PC-9 (cell line): Measurements from ENCODE around the gene CPA5. TPM values are rescaled to one million over a fixed set of nuclear protein-coding genes. Genes with fewer than 3 reads are reported as not detected.

Experiments
- BruUV-seq: library from RNA; stranded (reverse); fragments of 400-500 nt; replicated peaks from 2 replicates; lab custom pipeline; 2021; lab: Mats Ljungman, UMichigan
- CTCF ChIA-PET: fragments of 300-600 bp; sonication (Branson Sonifier 250); formaldehyde crosslinking; loops from one replicate; lab custom pipeline; 2022; ENCODE audit warnings: antibody characterized with exemption; lab: Charles Lee
- POLR2A ChIA-PET: fragments of 300-600 bp; sonication (Branson Sonifier 250); formaldehyde crosslinking; loops from one replicate; lab custom pipeline; 2022; ENCODE audit warnings: antibody characterized with exemption; ENCODE audit not compliant: unreplicated experiment; lab: Charles Lee
- DNase-seq, 2 experiments: peaks; one replicate each; pipeline versions ENCODE4 v3.0.0 to v3.0.0-alpha.2; 2015 to 2022; ENCODE audit warnings: mixed read lengths in 1 of 2
- H2AFZ ChIP-seq: fragments of 200-600 bp; sonication (generic); 2 replicates; pipeline ENCODE4 v1.8.1; 2017; ENCODE audit warnings: antibody characterized with exemption
- H3F3A ChIP-seq: fragments of 200-600 bp; sonication (generic); 2 replicates; pipeline ENCODE4 v1.8.1; 2017; ENCODE audit warnings: antibody characterized with exemption, mild to moderate bottlenecking, low read depth; ENCODE audit not compliant: insufficient read depth
- H3K27ac ChIP-seq: fragments of 200-600 bp; sonication (generic); 2 replicates; pipeline ENCODE4 v1.6.1; 2016; ENCODE audit warnings: mixed run types
- H3K27me3 ChIP-seq: fragments of 200-600 bp; sonication (generic); 2 replicates; pipeline ENCODE4 v1.6.1; 2016; ENCODE audit warnings: low read depth, mixed run types; ENCODE audit not compliant: insufficient read depth
- H3K36me3 ChIP-seq: fragments of 200-600 bp; sonication (generic); 2 replicates; pipeline ENCODE4 v1.6.1; 2016; ENCODE audit warnings: low read depth, mixed run types
- H3K4me1 ChIP-seq: fragments of 200-600 bp; sonication (generic); replicated peaks from 2 replicates; pipeline ENCODE4 v1.6.1; 2016; ENCODE audit warnings: mixed run types; ENCODE audit not compliant: insufficient read depth
- H3K4me2 ChIP-seq: fragments of 200-600 bp; sonication (generic); 2 replicates; pipeline ENCODE4 v1.6.1; 2017; ENCODE audit warnings: mixed run types
- H3K4me3 ChIP-seq: fragments of 200-600 bp; sonication (generic); 2 replicates; pipeline ENCODE4 v1.6.1; 2016; ENCODE audit warnings: mixed run types
- H3K79me2 ChIP-seq: fragments of 200-600 bp; sonication (generic); 2 replicates; pipeline ENCODE4 v1.6.1; 2017; ENCODE audit warnings: low read depth, mixed run types
- H3K9me2 ChIP-seq: fragments of 200-600 bp; sonication (generic); 2 replicates; pipeline ENCODE4 v1.8.1; 2017; ENCODE audit warnings: mild to moderate bottlenecking; ENCODE audit not compliant: insufficient read depth
- H3K9me3 ChIP-seq: fragments of 200-600 bp; sonication (generic); 2 replicates; pipeline ENCODE4 v1.8.1; 2016; ENCODE audit warnings: low read depth; ENCODE audit not compliant: insufficient read depth
- H4K20me1 ChIP-seq: fragments of 200-600 bp; sonication (generic); 2 replicates; pipeline ENCODE4 v1.8.1; 2017; ENCODE audit not compliant: insufficient read depth
- CTCF ChIP-seq: fragments of 200-600 bp; sonication (generic); conservative IDR thresholded peaks from 2 replicates; pipeline ENCODE4 v1.6.1; 2017; ENCODE audit warnings: mixed run types, antibody characterized with exemption, mild to moderate bottlenecking, moderate library complexity
- EZH2 ChIP-seq: fragments of 200-600 bp; sonication (generic); IDR thresholded peaks from 2 replicates; pipeline ENCODE4 v1.8.0; 2017; ENCODE audit warnings: antibody characterized with exemption, low read depth
- intact Hi-C: fragments of 100-400 bp; cut with micrococcal nuclease; formaldehyde crosslinking; loops from one replicate; pipeline ENCODE4 v1.10.0; 2022; ENCODE audit not compliant: unreplicated experiment
- total RNA-seq: library from RNA; stranded (reverse); gene quantifications from 2 replicates; pipeline ENCODE4 v1.2.3, GENCODE V29; 2021

CPA5 gene
- total RNA-seq, 1 experiment from 2014 or later = not detected

GRCh38 chr7:130400120-130400572, 55.5 kb downstream of the CPA5 start:
- H2AFZ ChIP-seq = no peak overlapping the region
- POLR2A ChIA-PET = no interaction called here
- no peaks in the 10 kb centered on the region for H3K79me2 ChIP-seq
- DNase-seq = no peak
- H3K9me2 ChIP-seq = no peaks in the 10 kb centered on the region
- BruUV-seq = no TSS peak
- intact Hi-C loops = no loop called here
- no peaks in the 10 kb centered on the region for H3F3A ChIP-seq
- no peak overlapping the region for H3K4me2 ChIP-seq
- no peak overlapping the region for H3K27ac ChIP-seq
- no peaks in the 10 kb centered on the region for H3K9me3 ChIP-seq
- H3K4me3 ChIP-seq = no peak overlapping the region
- no peaks in the 10 kb centered on the region for H3K4me1 ChIP-seq
- peaks cover 5% of the 10 kb centered on the region; the same call in 1 of the 2 replicates for H3K36me3 ChIP-seq
- no peaks in the 10 kb centered on the region for H3K27me3 ChIP-seq
- CTCF ChIA-PET = no interaction called here
- no peak for TF ChIP-seq EZH2
- no peak for TF ChIP-seq CTCF
- no peaks in the 10 kb centered on the region for H4K20me1 ChIP-seq

GRCh38 chr7:130401101-130401500, 56.5 kb downstream of the CPA5 start:
- H3K27ac ChIP-seq = no peak overlapping the region
- H3K9me2 ChIP-seq = no peaks in the 10 kb centered on the region
- H3K4me1 ChIP-seq = no peaks in the 10 kb centered on the region
- CTCF ChIA-PET = no interaction called here
- H3K36me3 ChIP-seq = peaks cover 5% of the 10 kb centered on the region; the same call in 1 of the 2 replicates
- DNase-seq = no peak
- no peaks in the 10 kb centered on the region for H3K27me3 ChIP-seq
- intact Hi-C loops = no loop called here
- POLR2A ChIA-PET = no interaction called here
- H3K79me2 ChIP-seq = no peaks in the 10 kb centered on the region
- no peaks in the 10 kb centered on the region for H4K20me1 ChIP-seq
- H3K9me3 ChIP-seq = no peaks in the 10 kb centered on the region
- H3K4me2 ChIP-seq = no peak overlapping the region
- no peak overlapping the region for H2AFZ ChIP-seq
- TF ChIP-seq EZH2 (no peak), CTCF (no peak)
- no peaks in the 10 kb centered on the region for H3F3A ChIP-seq
- no peak overlapping the region for H3K4me3 ChIP-seq
- BruUV-seq = no TSS peak

- CTCF ChIA-PET = no interaction called here
- POLR2A ChIA-PET = no interaction called here
- H2AFZ ChIP-seq = no peak overlapping the region
- no peak overlapping the region for H3K4me2 ChIP-seq
- no TSS peak for BruUV-seq
- no peaks in the 10 kb centered on the region for H4K20me1 ChIP-seq
- no peak for DNase-seq
- no peaks in the 10 kb centered on the region for H3K4me1 ChIP-seq
- TF ChIP-seq CTCF (no peak), EZH2 (no peak)
- H3K79me2 ChIP-seq = no peaks in the 10 kb centered on the region
- no peak overlapping the region for H3K4me3 ChIP-seq
- H3K36me3 ChIP-seq = peaks cover 5% of the 10 kb centered on the region; the same call in 1 of the 2 replicates
- H3K27ac ChIP-seq = no peak overlapping the region
- H3F3A ChIP-seq = no peaks in the 10 kb centered on the region
- intact Hi-C loops = no loop called here
- H3K9me3 ChIP-seq = no peaks in the 10 kb centered on the region
- H3K9me2 ChIP-seq = no peaks in the 10 kb centered on the region
- H3K27me3 ChIP-seq = no peaks in the 10 kb centered on the region
Observed at GRCh38 chr7:130401578-130401977, 57.0 kb downstream of the CPA5 start.
